Epidermal melanocyte (primary cell): ENCODE results near the gene SERINC5.
"Not testable (repeated sequence)": the region's sequence is repeated elsewhere in the genome, so short reads cannot be mapped to it uniquely, and the experiment has no call there.

Experiments used
- DNase-seq: peaks from one replicate; pipeline ENCODE4 v3.0.0; 2011; ENCODE audit warnings: low spot score; ENCODE audit not compliant: insufficient read length

SERINC5 gene

DNA sequence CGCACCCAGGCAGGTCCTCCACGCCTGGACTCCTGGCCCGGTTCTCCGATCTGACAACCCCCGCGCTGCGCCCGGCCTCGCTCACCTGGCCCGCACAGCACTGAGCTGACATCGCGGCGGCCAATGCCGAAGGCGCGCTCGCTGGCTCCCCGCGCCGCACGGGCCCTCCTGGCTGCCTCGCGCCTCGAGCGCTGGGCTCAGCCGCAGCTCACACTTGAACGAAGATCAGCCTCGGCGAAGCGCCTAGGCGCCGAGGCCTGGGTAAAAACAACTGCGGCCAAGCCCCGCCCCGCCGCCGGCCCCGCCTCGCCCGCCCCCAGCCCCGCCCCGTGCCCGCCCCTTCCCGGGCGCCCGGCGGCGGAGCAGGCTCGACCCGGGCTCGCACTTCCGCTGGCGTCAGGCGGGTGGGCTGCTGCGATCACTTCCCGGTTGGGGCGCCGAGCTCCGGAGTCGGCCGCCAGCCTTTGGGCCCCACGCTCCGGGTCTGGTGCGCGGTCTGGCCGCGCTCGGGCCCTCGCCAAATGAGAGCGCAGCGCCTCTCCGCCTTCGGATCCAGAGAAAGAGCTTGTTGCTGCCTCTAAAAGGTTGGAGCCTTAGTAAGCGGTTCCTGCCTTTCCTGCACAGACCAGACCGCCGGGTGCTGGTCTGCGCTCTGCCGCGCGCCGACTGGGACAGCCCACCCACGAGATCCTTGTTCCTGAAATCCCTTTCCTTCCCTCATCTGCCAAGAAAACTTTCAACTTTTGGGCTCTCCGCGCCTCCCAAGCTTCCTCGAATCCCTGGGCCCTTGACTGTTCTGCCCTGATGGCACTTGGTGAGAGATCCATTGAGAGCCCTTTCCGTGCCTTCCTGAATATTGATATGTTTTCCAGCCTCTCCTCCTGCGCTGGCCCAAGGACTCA lies at the start of gene SERINC5:
Gene SERINC5, minus strand, starts transcription at position 238 of the 902 bp plus-strand sequence. Its CDS starts 126 bp downstream, at position 112.
- DNase-seq = peak; percentile 73

DNA sequence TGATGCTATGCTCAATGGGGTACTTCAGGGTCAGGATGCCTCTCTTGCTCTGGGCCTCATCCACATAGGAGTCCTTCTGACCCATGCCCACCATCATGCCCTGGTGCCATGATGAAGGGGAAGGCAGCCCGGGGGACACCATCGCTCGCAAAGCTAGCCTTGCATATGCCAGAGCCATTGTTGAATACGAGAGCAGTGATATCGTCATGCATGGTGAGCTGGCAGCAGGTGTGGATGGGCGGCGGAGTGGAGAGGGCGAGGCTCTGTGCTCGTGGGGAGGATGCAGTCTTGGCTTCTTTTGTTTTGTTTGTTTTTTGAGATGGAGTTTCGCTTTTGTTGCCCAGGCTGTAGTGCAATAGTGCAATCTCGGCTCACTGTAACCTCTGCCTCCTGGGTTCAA lies 46.8 kb upstream of the SERINC5 start:
- DNase-seq = no peak

- DNase-seq = not testable (repeated sequence)
Measured at GRCh38 chr5:80301342-80301741, 45.5 kb upstream of the SERINC5 start.

DNA sequence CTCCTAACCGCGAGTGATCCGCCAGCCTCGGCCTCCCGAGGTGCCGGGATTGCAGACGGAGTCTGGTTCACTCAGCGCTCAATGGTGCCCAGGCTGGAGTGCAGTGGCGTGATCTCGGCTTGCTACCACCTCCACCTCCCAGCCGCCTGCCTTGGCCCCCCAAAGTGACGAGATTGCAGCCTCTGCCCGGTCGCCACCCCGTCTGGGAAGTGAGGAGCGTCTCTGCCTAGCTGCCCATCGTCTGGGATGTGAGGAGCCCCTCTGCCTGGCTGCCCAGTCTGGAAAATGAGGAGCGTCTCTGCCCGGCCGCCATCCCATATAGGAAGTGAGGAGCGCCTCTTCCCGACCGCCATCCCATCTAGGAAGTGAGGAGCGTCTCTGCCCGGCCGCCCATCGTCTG lies 44.9 kb upstream of the SERINC5 start:
- not testable (repeated sequence) for DNase-seq

DNA sequence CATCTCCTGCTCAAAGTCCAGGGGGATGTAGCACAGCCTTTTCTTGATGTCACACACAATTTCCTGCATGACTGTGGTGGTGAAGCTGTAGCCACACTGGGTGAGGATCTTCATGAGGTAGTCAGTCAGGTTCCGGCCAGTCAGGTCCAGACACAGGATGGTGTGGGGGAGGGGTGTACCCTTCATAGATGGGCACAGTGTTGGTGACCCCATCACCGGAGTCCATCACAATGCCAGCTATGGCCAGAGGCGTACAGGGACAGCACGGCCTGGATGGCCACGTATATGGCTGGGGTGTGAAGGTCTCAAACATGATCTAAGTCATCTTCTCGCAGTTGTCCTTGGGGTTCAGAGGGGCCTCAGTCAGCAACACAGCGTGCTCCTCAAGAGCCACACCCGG lies 44.3 kb upstream of the SERINC5 start:
- no peak for DNase-seq

GRCh38 chr5:80299601-80300000 lies 43.8 kb upstream of the SERINC5 start:
- no peak for DNase-seq

DNA sequence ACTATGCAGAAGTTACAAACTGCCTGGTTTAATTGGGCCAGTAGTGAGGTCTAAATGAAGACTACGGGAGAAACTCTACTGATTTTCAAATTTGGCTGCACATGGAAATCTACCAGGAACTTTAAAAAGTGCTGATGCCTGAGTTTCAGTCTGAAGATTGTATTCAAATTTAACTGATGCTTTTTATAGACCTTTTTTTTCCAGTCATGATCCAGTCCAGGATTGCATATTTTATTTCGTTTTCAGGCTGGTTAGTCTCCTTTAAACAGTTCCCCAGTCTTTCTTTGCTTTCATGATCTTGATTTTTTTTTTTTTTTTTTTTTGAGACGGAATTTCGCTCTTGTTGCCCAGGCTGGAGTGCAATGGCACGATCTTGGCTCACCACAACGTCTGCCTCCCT lies 40.3 kb upstream of the SERINC5 start:
- DNase-seq = no peak

DNA sequence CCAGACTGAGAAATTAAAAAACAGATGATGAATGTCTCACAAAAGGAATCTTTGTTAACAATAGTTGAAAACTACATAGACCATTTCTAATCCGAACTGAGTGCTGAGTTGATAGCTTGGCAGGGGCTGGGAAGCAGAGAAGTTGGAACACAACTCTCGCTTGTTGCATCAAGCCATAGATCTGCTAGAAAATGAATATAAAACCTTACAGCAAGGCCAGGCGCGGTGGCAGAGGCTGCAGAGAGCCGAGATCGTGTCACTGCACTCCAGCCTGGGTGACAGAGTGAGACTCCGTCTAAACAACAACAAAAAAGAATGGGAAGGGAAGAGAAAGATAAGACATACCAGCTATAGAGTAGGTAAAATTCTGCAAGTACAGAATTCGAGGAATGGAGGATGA lies 35.9 kb upstream of the SERINC5 start:
- no peak for DNase-seq

DNA sequence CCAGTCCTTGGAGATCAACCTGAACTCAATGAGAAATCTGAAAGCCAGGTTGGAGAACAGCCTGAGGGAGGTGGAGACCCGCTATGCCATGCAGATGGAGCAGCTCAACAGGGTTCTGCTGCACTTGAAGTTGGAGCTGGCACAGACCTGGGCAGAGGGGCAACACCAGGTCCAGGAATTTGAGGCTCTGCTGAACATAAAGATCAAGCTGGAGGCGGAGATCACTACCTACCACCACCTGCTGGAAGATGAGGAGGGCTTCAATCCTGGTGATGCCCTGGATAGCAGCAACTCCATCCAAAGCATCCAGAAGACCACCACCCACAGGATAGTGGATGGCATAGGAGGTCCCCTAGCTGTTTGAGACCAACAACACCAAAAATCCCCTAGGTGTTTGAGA lies 33.5 kb upstream of the SERINC5 start:
- DNase-seq = no peak

GRCh38 chr5:80288177-80288576 lies 32.3 kb upstream of the SERINC5 start:
- no peak for DNase-seq

DNA sequence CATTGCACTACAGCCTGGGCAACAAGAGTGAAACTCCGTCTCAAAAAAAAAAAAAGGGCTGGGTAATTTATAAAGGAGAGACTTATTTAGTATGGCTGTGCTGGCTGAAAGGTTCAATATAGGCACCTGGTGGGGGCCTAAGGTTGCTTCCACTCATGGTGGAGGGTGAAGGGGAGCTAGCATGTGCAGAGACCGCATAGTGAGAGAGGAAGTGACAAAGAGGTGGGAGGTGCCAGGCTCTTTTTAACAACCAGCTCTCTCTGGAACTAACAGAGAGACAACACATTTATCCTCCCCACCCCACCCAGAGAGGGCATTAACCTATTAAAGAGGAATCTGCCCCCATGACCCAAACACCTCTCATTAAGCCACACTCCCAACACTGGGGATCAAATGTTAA lies 28.9 kb upstream of the SERINC5 start:
- DNase-seq = no peak

GRCh38 chr5:80283360-80283759 lies 27.5 kb upstream of the SERINC5 start:
- DNase-seq = no peak

DNA sequence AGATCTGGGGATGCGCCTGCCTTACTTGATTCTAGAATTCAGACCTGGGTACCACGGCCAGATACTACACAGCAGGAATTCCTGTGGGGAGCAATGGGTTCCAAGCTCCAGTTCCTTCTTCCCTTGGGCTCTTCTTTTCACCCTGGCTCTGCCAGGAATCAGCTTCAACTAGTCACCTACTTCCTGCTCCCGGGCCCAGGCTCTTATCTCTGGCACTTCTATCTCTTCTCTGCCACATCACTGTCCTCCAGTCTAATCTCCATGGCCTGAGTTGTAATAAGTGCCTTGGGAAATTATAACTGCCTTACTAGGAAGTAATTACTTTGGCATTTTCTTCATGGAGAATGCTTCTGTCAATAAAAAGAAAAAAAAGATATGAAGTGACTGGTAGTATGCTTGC lies 26.2 kb upstream of the SERINC5 start:
- no peak for DNase-seq

DNA sequence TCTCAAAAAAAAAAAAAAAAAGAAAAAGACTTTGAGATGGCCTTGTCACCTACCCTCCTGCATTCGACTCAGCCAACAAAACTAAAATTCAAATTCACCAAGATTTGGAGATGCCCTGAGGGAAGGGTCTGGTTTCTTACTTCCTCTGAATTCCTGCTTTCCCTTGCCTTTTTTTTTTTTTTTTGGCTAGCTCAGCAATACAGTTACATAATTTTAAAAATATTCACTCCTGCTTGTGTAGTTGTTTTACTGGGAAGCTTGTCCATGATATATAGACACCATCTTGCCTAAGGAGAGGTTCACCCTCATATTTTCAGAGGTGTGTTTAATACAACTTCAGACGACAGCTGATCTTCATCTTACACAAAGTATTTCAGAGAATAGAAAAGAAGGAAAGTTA lies 21.3 kb upstream of the SERINC5 start:
- no peak for DNase-seq

- no peak for DNase-seq
Measured at GRCh38 chr5:80276186-80276585, 20.3 kb upstream of the SERINC5 start.

- no peak for DNase-seq
Measured at GRCh38 chr5:80275347-80275746, 19.5 kb upstream of the SERINC5 start.

DNA sequence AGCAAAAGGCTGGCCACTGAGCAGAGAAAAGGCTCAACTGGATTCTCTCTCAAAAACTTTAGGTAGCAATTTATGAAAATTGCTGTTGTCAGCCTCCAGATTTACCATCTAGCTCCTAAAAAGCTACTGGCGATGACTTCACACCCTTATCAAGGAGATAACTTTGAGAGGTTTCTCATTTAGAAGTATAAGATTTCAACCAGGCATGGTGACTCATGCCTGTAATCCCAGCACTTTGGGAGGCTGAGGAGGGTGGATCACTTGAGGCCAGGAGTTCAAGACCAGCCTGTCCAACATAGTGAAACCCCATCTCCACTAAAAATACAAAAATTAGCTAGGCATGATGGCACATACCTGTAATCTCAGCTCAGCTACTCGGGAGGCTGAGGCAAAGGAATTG lies 14.7 kb upstream of the SERINC5 start:
- DNase-seq = not testable (repeated sequence)

DNA sequence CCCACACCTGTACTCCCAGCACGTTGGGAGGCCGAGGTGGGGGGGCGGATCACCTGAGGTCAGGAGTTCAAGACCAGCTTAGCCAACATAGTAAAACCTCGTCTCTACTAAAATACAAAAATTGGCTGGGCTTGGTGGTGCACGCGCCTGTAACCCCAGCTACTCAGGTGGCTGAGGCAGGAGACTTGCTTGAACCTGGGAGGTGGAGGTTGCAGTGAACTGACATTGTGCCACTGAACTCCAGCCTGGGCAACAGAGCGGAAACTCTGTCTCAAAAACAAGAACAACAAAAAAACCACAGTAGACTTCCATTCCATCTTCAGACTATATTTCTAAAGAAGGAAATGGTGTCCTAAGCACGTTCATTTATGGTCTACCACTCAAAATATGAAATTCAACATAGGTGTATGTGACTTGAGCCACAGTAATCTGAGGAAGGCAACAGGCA lies 14.2 kb upstream of the SERINC5 start:
- DNase-seq = no peak

- no peak for DNase-seq
Measured at GRCh38 chr5:80268916-80269315, 13.1 kb upstream of the SERINC5 start.

DNA sequence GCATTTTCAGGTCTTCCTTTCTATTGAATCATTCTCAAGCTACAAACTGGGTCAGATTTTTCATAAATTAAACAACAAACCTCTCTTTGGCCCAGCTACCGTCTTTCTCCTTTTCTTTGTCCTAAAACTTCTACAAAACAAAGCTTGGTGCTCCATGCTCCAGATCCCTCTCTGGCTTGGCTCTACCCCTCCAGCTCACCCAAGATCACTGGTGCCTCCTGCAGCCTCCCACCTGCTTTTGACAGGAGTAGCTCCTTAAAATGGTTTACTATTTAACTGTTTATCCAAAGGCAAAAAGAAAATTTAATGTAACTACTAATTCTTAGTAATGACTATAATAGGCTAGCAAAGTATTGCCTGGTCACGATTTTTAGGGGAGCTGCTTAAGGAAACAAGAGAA lies 10.7 kb upstream of the SERINC5 start:
- DNase-seq = no peak

DNA sequence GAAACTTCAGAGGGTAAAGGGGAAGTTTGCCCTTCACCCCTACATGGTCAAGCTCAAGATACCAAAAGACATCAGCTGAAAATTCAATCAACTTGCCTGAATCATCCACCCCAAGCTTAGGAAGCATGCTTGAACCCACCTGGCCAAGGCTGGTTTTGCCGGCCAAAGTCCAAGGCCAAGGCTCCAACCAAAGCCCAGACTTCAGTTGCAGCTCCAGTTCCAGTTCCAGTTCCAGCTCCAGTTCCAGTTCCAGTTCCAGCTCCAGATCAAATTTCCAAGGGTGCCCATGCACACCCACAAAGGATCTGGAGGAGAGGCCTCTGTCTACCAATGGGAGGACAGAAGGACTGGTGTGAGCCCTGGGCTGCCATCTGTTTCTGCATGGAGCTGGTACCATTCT lies 4.6 kb upstream of the SERINC5 start:
- no peak for DNase-seq

GRCh38 chr5:80259511-80260203 lies 3.8 kb upstream of the SERINC5 start:
- no peak for DNase-seq

DNA sequence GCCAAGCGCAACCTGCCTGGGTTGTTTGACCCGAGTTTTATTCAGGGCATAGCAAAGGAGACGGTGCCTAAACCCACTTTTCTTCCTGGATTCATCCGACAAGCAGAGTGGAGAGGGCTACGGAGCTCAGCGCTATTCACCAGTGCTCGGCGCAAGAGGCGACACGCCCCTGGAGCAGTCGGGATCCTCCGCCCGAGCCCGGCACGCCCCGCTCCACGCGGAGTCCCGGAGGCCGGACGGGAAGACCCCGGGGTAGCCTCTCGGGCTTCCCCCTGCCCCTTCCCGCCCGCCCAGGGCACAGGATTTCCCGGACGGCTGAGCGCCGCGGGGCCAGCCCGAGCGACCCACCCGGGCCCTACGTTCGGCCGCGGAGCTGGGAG lies 427 bp downstream of the SERINC5 start:
- peak; percentile 67 for DNase-seq
